GM23338 (cell line): ENCODE data around the gene LCN12. TPM values are rescaled to one million over a fixed set of nuclear protein-coding genes. Genes with fewer than 3 reads are reported as not detected.

ENCODE experiments used
- ATAC-seq: fragments of 200-7000 bp; cut with Tn5 transposase; 3 replicates; pipeline ENCODE4 v1.9.1; 2020
- DNase-seq: peaks from one replicate; pipeline ENCODE4 v3.0.0-alpha.2; 2015; ENCODE audit warnings: low spot score
- H2AFZ ChIP-seq: fragments of 200-600 bp; sonication (generic); 2 replicates; pipeline ENCODE4 v1.8.0; 2016; ENCODE audit warnings: antibody characterized with exemption, mild to moderate bottlenecking, moderate library complexity
- H3F3A ChIP-seq: fragments of 200-600 bp; sonication (generic); replicated peaks from 2 replicates; pipeline ENCODE4 v1.8.0; 2017; ENCODE audit warnings: antibody characterized with exemption, mixed run types, low read depth
- H3K27ac ChIP-seq: fragments of 200-600 bp; sonication (generic); 2 replicates; pipeline ENCODE4 v1.6.1; 2016; ENCODE audit warnings: low read depth
- H3K27me3 ChIP-seq: fragments of 200-600 bp; sonication (generic); 2 replicates; pipeline ENCODE4 v1.8.0; 2016; ENCODE audit warnings: mild to moderate bottlenecking, mixed run types, moderate library complexity; ENCODE audit not compliant: insufficient read depth
- H3K36me3 ChIP-seq: fragments of 200-600 bp; sonication (generic); 2 replicates; pipeline ENCODE4 v1.8.0; 2016; ENCODE audit warnings: mild to moderate bottlenecking; ENCODE audit not compliant: insufficient read depth
- H3K4me1 ChIP-seq: fragments of 200-600 bp; sonication (generic); 2 replicates; pipeline ENCODE4 v1.8.0; 2016; ENCODE audit warnings: mild to moderate bottlenecking, moderate library complexity; ENCODE audit not compliant: insufficient read depth
- H3K4me2 ChIP-seq: fragments of 200-600 bp; sonication (generic); 2 replicates; pipeline ENCODE4 v1.7.1; 2017; ENCODE audit warnings: mixed run types
- H3K4me3 ChIP-seq: fragments of 200-600 bp; sonication (generic); 2 replicates; pipeline ENCODE4 v1.6.1; 2016; ENCODE audit warnings: mixed run types
- H3K79me2 ChIP-seq: fragments of 200-600 bp; sonication (generic); replicated peaks from 2 replicates; pipeline ENCODE4 v1.8.0; 2017; ENCODE audit warnings: mild to moderate bottlenecking; ENCODE audit not compliant: insufficient read depth
- H3K9me2 ChIP-seq: fragments of 200-600 bp; sonication (generic); 2 replicates; pipeline ENCODE4 v1.8.0; 2017; ENCODE audit not compliant: insufficient read depth
- H4K20me1 ChIP-seq: fragments of 200-600 bp; sonication (generic); replicated peaks from 2 replicates; pipeline ENCODE4 v1.8.0; 2017; ENCODE audit warnings: mild to moderate bottlenecking; ENCODE audit not compliant: insufficient read depth
- H3K27ac Mint-ChIP-seq: 2 replicates; pipeline ENCODE4 v1.8.0; 2020; ENCODE audit warnings: inconsistent platforms, mild to moderate bottlenecking, moderate library complexity, mixed read lengths
- H3K27me3 Mint-ChIP-seq: 3 replicates; pipeline ENCODE4 v1.8.0; 2022; ENCODE audit warnings: low read depth, mild to moderate bottlenecking, moderate library complexity, mixed read lengths, inconsistent platforms; ENCODE audit not compliant: insufficient read depth, poor library complexity
- H3K36me3 Mint-ChIP-seq: 3 replicates; pipeline ENCODE4 v1.8.0; 2021; ENCODE audit warnings: low read depth, mild to moderate bottlenecking, inconsistent platforms, moderate library complexity, mixed read lengths
- H3K4me1 Mint-ChIP-seq: 3 replicates; pipeline ENCODE4 v1.8.0; 2020; ENCODE audit warnings: mild to moderate bottlenecking, inconsistent platforms, mixed read lengths
- H3K4me3 Mint-ChIP-seq: 3 replicates; pipeline ENCODE4 v1.8.0; 2021; ENCODE audit warnings: moderate library complexity, mild to moderate bottlenecking, inconsistent platforms, mixed read lengths
- H3K9me3 Mint-ChIP-seq: 3 replicates; pipeline ENCODE4 v1.8.0; 2020; ENCODE audit warnings: moderate library complexity, mild to moderate bottlenecking, inconsistent platforms, mixed read lengths
- CREB1 ChIP-seq: fragments of 250-450 bp; sonication (Bioruptor Pico); IDR thresholded peaks from 2 replicates; pipeline ENCODE4 v1.5.0; 2020; ENCODE audit warnings: low read depth, mild to moderate bottlenecking, moderate library complexity
- CTCF ChIP-seq, 2 experiments: fragments of 200-600 bp in 1 of 2; sonication (generic) in 1 of 2; conservative IDR thresholded peaks; 2 replicates each; pipeline versions ENCODE4 v1.5.1 to v1.6.1; 2016 to 2017; ENCODE audit warnings: antibody characterized with exemption in 2 of 2, low read depth in 2 of 2, mild to moderate bottlenecking in 2 of 2, moderate library complexity in 1 of 2
- ETS1 ChIP-seq: IDR thresholded peaks from 2 replicates; pipeline ENCODE4 v1.6.1; 2016; ENCODE audit warnings: antibody characterized with exemption
- EZH2 ChIP-seq: fragments of 200-600 bp; sonication (generic); IDR thresholded peaks from one replicate; pipeline ENCODE4 v1.8.0; 2017; ENCODE audit warnings: antibody characterized with exemption, mild to moderate bottlenecking, low read depth; ENCODE audit not compliant: unreplicated experiment
- EZH2phosphoT487 ChIP-seq: fragments of 200-600 bp; sonication (generic); IDR thresholded peaks from one replicate; pipeline ENCODE4 v1.8.1; 2018; ENCODE audit warnings: antibody characterized with exemption; ENCODE audit not compliant: unreplicated experiment
- NANOG ChIP-seq: IDR thresholded peaks from 2 replicates; pipeline ENCODE4 v1.6.1; 2016; ENCODE audit warnings: antibody characterized with exemption, borderline replicate concordance
- POLR2AphosphoS5 ChIP-seq: IDR thresholded peaks from 2 replicates; pipeline ENCODE4 v1.6.1; 2016; ENCODE audit warnings: antibody characterized with exemption, low read depth
- REST ChIP-seq: IDR thresholded peaks from one replicate; pipeline ENCODE4 v1.6.1; 2018; ENCODE audit warnings: antibody characterized with exemption; ENCODE audit not compliant: unreplicated experiment
- STAT1 ChIP-seq: IDR thresholded peaks from one replicate; pipeline ENCODE4 v1.6.1; 2016; ENCODE audit warnings: antibody characterized with exemption; ENCODE audit not compliant: unreplicated experiment
- ZNF114 ChIP-seq: fragments of 250-450 bp; sonication (Bioruptor Pico); IDR thresholded peaks from 2 replicates; pipeline ENCODE4 v1.5.0; 2020; ENCODE audit warnings: mild to moderate bottlenecking, moderate library complexity
- ZNF331 ChIP-seq: fragments of 250-450 bp; sonication (Bioruptor Pico); IDR thresholded peaks from 2 replicates; pipeline ENCODE4 v1.5.0; 2020; ENCODE audit warnings: low read depth, mild to moderate bottlenecking, moderate library complexity
- ZNF462 ChIP-seq: fragments of 250-450 bp; sonication (Bioruptor Pico); IDR thresholded peaks from 2 replicates; pipeline ENCODE4 v1.5.0; 2020; ENCODE audit warnings: mild to moderate bottlenecking, moderate library complexity
- polyA plus RNA-seq: library from polyadenylated mRNA; unstranded; fragments of >200 nt; fragmentation: Nextera tagmentation; extraction: Ambion mirVana; gene quantifications from 2 replicates; pipeline ENCODE4 v1.2.1, GENCODE V29; 2016
- total RNA-seq: library from RNA; depleted of rRNA; stranded (reverse); fragments of >200 nt; shearing (Covaris generic); gene quantifications from 2 replicates; pipeline ENCODE4 v1.2.3, GENCODE V29; 2014

LCN12 gene
- total and polyA plus RNA-seq, 2 experiments from 2014 or later = 0.39 to 0.69 TPM

- TF ChIP-seq ZNF462 (CRISPR knock-in tag) = no peak
- TF ChIP-seq NANOG = no peak
- no peak for TF ChIP-seq EZH2
Measured at GRCh38 chr9:136962701-136963248, 10.7 kb downstream of the LCN12 start (continued).

GRCh38 chr9:136963341-136963740 is 11.3 kb downstream of the LCN12 start:
- H3K9me3 Mint-ChIP-seq = no peaks in the 10 kb centered on the region; the same call in 2 of the 3 replicates
- H3K27me3 Mint-ChIP-seq = peaks cover 7% of the 10 kb centered on the region
- H3K36me3 ChIP-seq = no peaks in the 10 kb centered on the region
- H3K79me2 ChIP-seq = no peaks in the 10 kb centered on the region
- no peaks in the 10 kb centered on the region for H3K27me3 ChIP-seq
- H3K4me3 ChIP-seq = no peak overlapping the region
- DNase-seq (no peak), ATAC-seq (no peak)
- no peak overlapping the region for H3K4me2 ChIP-seq
- no peaks in the 10 kb centered on the region for H3K36me3 Mint-ChIP-seq
- no peaks in the 10 kb centered on the region for H4K20me1 ChIP-seq
- no peaks in the 10 kb centered on the region for H3K9me2 ChIP-seq
- H3K27ac Mint-ChIP-seq = 0 out of 2 replicates have a peak overlapping the region, but pooled peaks have one; percentile 67
- H3K4me1 Mint-ChIP-seq = peaks cover 9% of the 10 kb centered on the region
- H3F3A ChIP-seq = no peaks in the 10 kb centered on the region
- H3K4me3 Mint-ChIP-seq = no peak overlapping the region
- no peak overlapping the region for H3K27ac ChIP-seq
- H3K4me1 ChIP-seq = peaks cover 9% of the 10 kb centered on the region
- H2AFZ ChIP-seq = no peak overlapping the region
- TF ChIP-seq ETS1 (no peak), REST (no peak), EZH2phosphoT487 (no peak), NANOG (no peak), ZNF331 (CRISPR knock-in tag) (no peak), POLR2AphosphoS5 (no peak), CTCF (conservative IDR thresholded peaks at IDR 0.05; ENCODE audit: low read depth in 2 of 2) (no peak), CREB1 (no peak), STAT1 (no peak), ZNF114 (no peak)
